GM18867 (cell line): ENCODE data around the gene SYCP2.
"Not testable (repeated sequence)": the region's sequence is repeated elsewhere in the genome, so short reads cannot be mapped to it uniquely, and the experiment has no call there.

ENCODE experiments used
- ATAC-seq: cut with Tn5 transposase; IDR thresholded peaks from one replicate; pipeline ENCODE4 v1.9.1; 2021; ENCODE audit warnings: mild to moderate bottlenecking, moderate library complexity; ENCODE audit not compliant: unreplicated experiment

Gene SYCP2

DNA sequence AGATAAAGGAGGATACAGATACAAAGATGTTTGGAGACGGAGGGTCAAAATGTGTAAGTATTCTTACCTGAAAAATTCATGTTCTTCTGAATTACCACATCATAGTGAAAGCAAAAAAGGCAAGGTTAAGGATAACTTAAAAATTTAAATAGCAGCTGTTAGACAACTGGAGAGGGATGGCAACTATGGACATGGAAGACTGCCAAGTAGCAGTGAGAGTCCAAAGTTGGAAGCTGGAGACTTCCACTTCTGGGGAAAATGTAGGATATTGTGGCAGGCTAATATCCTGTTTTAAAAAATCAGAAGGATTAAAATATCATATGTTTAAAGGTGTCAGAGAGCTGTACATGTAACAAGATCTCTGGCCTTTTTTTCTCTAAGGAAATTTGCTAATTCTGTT, 29.8 kb downstream of the SYCP2 start:
- no peak for ATAC-seq

DNA sequence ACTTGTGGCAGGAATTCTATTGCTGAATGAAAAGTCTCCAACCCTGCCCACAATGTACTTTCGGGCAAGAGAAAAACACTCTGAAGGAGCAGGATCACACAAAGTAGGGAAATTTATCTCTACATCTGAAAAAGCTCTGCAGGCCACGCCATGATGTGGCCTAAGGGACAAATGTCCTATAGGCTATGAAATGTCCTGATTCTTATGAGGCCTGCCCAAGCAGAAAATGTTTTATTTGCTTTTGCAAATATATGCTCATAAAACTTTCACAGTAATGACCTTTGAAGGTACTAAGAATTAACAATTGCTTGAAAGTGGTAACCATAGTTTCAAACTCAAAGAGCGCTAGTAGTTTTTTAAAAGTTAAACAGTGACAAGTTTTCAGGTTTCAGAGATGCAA, 31.0 kb downstream of the SYCP2 start:
- ATAC-seq: no peak

DNA sequence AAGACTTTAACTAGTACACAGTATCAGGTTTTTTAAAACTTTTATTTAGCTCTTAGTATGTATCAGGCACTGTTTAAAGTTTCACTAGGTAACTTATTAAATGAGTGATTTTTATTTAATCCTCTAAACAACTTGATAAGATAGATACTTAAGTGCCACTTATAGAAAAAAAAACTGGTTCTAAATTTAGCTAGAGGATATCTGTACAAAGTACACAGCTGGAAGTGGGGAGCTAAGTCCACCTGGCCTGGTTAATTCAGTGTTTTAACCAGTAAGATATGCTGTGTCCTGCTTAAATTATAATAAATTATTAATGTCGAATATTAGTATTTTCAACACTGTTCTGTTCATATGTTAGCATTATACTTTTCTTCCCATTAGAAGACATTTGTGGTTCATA, 37.5 kb downstream of the SYCP2 start:
- ATAC-seq: no peak

DNA sequence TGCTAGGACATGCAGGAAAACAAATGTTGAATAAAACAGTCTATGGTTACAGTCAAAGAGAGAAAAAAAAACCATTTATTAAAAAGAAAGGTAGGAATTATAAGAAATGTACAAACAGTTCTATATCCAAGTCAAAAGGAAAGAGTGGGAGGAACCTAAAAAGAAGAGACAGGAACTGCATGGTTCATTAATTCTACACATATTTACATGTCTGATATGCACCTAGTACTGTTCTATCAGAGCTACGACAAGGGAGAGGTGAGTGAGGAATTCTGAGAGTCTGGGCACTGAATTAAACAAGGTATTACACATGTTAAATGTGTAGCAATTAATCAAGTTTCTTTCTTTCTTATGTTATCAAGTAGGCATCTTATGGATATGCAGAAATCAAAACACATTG, 41.9 kb downstream of the SYCP2 start:
- ATAC-seq: no peak

DNA sequence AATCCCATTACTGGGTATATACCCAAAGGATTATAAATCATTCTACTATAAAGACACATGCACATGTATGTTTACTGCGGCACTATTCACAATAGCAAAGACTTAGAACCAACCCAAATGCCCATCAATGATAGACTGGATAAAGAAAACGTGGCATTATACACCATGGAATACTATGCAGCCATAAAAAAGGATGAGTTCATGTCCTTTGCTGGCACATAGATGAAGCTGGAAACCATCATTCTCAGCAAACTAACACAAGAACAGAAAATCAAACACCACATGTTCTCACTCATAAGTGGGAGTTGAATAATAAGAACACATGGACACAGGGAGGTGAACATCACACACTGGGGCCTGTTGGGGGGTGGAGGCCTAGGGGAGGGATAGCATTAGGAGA, 43.4 kb downstream of the SYCP2 start:
- not testable (repeated sequence) for ATAC-seq

DNA sequence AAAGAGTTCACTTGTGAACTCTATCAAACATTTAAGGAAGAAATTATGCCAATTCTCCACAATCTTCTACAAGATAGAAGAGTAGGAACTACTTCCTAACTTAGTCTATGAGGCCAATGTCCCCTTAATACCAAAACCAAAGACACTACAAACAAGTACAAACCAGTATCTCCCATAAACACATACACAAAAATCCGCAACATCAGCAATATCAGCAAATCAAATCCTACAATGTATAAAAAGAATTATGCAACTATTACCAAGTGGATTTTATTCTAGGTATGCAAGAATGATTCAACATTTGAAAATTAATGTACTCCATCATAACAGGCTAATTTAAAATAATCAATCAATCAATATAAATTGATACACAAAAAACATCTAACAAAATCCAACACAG, 45.4 kb downstream of the SYCP2 start:
- ATAC-seq: no peak

DNA sequence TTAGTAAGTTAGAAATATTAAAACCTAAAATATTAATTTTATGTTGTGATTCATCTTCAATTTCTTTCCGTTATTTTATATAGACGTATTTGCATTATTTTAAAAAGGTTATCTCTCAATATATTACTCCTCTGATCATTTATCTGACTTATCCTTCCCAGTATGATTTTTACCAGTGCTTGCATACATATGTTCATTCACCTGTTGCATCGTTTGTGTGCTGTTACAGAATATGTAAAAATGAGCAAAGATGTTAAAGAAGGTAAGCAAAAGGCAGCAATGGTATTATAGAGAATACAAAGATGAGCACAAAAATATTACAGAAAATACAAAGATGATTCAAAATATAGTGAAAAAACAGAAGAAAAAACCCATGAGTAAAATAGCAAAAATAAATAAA, 48.9 kb downstream of the SYCP2 start:
- no peak for ATAC-seq

DNA sequence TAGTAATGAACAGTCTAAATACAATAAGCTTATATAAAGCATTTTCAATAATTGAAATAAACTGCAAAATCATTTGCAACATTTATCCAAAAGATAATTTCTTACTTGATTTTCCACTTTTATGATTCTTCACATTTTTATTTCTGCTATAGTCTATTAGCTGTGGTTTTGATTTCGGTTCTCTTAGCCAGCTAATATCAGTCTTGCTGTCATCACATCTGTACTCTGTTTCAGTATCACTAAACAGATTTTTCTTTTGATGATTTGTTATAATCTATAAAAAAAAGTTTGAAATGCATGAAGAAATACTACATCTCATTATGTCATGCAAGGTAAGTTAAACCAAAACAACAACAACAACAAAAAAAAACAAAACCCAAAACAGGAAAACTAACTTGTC, 53.2 kb downstream of the SYCP2 start:
- ATAC-seq: no peak

DNA sequence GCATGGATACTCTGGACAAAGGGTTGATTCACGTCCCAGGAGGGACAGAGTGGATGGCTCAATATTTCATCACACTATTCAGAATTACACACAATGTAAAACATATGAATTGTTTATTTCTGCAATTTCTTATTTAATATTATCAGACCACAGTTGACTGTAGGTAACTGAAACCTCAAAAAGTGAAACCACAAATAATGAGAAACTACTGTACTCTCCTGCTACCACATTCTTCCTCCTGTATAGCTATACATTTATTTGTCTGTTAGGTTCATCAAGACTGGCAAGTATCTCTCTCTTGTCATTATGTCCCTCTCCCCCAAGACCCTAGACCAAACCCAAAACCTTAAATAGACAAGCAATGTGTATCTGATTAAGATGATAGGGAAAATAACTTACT, 60.0 kb downstream of the SYCP2 start:
- no peak for ATAC-seq

DNA sequence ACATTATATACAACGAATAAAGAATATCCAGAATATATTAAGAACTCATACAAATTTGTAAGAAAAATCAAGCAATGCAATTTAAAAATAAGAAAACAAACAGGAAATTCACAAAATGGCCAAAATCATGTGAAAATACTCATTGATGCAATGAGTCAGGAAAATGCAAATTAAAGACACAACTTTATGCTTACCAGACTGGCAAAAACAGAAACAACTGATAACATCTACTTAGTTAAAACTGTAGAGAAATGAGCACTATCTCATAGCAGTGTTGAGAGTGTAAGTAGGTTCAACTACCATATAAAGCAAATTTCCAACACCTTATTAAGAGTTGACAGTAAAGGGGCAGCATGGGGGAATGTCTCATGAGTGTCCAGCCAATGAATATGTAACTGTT, 62.3 kb downstream of the SYCP2 start:
- no peak for ATAC-seq

DNA sequence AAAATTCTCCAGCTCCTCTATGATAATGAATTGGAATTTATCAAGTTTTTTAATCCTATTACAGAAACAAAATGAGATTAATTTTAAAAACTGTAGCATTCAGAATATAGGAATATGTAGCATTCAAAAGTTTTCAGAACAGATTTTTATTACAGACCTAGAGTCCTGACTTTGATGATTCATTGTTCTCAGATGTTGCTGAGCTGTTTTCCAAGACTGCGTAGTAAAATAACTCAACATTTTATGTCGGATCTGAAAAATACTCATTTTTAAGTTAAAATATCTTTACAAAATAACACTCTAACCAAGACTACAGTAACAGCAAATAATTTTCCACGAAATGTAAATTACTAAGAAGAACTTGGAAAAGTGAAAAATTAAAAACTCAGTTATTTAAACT, 67.1 kb downstream of the SYCP2 start:
- no peak for ATAC-seq

DNA sequence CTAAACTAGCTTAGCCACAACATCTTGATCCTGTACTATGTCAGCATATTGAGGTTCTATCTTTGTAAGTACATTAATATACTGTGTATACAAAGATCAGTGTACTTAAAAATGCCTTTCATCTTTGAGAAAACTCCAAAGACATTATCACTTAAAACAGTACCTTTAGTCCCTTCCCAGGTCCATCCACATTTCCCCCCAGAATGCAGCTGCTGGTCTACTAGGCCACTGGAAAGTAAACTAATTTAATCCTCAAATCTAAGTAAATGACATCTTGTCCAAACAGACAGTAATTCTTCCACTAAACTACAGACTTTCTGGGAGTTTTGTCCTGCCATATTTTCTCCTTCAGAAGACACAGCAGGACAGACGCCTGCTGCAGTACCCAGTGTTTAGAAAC, 68.7 kb downstream of the SYCP2 start:
- ATAC-seq: no peak

DNA sequence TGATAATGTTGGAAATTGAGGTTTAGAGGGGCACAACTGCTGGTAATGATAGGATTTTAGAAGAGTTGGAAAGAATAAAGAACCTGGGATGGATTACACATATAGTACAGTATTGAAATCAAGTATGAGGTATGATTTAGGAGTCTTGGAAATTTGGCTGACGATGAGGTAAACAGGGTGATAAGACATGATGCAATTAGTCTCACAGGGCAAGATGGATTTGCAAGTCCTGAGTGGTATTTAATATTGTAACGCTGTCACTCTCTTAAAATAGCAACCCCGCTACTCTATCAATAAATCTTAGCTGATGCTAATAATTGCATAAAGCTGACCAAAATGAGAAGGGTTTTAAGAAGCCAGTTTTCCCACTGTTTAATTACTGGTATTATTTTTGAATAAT, 70.4 kb downstream of the SYCP2 start:
- ATAC-seq: no peak

DNA sequence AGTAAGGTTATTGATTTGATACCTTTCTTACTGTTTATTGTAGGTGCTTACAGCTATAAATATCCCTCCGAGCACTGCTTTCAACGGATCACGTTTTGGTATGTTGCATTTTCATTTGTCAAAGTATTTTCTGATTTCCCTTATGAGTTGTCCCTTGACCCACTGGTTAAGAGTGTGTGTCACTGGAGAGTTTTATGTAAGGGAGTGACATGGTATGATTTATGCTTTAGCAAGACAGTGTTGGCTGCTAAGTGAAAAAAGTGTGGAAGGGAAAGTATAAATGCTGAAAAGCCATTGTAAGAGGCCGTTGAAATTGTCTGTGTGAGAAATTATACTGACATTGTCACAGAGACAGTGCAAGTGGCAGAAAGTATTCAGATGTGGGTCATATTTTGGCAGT, 72.0 kb downstream of the SYCP2 start:
- ATAC-seq: no peak

DNA sequence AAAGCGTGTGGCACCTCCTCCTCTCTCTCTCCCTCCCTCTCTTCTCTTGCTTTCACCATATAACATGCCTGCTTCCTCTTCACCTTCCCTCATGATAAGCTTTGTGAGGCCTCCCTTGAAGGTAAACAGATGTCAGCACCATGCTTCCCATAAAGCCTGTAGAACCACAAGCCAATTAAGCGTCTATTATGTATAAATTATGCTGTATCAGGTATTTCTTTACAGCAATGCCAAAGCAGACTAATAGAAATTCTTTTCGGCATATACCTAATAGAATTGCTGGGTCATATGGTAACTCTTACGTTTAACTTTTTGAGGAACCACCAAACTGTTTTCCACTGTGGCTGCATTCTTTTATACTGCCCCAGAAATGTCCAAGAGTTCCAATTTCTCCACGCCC, 75.0 kb downstream of the SYCP2 start:
- no peak for ATAC-seq

DNA sequence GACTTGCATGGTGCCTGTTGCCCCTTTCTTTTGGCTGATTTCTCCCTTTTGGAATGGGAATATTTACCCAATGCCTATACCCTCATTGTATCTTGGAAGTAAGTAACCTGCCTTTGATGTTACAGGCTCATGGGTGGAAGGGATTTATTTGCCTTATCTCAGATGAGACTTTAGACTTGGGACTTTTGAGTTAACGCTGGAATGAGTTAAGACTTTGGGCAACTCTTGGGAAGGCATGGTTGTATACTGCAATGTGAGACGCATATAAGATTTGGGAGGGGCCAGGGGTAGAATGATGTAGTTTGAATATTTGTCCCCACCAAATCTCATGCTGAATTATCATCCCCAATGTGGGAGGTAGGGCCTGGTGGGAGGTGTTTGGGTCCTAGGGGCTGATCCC, 75.5 kb downstream of the SYCP2 start:
- no peak for ATAC-seq

DNA sequence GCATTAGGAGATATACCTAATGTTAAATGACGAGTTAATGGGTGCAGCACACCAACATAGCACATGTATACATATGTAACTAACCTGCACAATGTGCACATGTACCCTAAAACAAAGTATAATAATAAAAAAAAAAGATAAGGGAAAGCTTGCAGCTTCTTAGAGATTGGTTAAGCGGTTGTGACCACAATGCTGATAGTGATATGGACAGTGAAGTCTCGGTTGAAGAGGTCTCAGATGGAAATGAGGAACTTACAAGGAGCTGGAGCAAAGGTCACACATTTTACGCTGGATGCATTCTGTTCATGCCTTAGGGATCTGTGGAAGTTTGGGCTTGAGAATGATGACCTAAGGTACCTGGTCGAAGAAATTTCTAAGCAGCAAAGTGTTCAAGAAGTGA, 76.5 kb downstream of the SYCP2 start:
- not testable (repeated sequence) for ATAC-seq

DNA sequence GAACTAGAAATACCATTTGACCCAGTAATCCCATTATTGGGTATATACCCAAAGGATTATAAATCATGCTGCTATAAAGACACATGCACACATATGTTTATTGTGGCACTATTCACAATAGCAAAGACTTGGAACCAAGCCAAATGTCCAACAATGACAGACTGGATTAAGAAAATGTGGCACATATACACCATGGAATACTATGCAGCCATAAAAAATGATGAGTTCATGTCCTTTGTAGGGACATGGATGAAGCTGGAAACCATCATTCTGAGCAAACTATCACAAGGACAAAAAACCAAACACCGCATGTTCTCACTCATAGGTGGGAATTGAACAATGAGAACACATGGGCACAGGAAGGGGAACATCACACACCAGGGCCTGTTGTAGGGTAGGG, 76.9 kb downstream of the SYCP2 start:
- ATAC-seq: not testable (repeated sequence)

DNA sequence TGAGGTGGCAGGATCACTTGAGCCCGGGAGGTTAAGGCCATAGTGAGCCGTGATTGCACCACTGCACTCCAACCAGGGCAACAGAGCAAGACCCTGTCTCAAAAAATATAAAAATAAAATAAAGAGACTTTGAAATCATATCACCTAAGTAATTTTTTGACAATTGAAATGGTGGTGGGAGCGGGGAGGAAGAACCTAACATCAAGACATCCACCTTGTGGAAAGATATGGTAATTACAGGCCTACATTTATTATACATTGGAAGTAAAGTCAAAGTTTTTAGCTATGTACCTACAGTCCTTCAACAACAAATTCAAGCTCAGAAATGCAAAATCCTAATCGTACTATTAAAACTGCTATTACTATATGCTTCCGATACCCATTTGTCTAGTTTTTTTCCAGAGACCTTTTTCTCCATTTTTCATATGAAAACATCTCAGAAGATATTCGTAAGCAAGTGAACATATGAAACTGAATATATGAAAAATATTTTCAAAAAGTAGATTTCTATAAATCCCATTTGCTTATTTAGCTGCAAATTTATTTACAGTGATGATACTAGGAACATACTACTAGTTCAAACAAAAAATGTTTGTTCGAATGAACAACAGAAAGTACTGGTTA, 83.3 kb downstream of the SYCP2 start:
- peak; percentile 47 for ATAC-seq

DNA sequence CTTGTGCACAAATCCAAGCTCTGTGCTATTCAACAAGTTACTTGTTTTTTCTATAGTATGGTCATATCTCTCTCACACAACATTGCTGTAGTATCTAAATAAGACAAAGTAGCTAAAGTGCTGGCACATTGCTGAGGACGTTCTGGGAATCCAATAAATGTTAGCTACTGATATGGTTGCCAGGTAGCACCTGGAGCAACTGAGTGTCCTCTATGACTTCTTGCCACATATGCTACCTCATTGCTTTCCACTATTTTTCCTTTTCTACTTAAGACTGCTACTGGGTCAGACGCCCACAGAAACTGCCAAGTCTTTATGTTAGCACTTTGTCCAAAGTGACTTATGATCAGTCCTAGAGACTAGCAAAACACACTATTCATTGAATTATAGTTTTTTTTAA, 85.3 kb downstream of the SYCP2 start:
- ATAC-seq: no peak

DNA sequence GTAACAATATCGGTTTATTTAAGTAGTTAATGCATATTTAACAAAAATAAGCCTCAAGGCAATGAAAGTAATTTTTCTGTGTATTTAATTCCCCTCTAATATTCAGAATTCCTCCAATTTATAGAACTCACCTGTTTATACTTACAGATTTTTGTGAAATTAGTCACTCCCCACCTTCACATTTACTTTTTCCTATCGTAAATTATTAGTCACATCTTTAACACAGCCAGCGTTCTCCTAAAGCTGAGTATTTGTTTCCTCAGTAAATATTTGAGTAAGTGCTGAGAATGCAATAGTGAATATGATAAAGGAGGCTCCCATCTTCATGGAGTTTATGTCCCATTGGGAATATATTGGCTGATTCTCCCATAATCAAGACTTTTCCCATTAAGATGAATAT, 88.0 kb downstream of the SYCP2 start:
- no peak for ATAC-seq

DNA sequence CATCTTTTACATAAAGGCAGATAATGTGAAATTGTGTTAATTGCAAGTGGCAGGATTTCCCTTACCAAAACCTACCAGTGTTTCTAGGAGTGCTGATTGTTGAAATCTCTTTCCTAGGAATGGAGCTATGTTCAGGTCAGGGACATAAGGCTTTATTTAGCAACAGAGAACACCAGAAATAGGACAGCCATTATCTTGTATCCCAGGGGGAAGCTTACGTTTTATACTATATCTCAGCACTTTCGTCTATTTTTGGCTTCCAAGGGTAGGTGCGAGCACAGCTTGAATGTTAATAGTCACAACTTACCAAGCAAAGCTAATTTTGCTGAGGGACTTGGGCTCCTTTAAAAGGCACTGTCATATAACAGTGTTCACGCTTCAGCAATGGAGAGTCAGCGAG, 94.0 kb downstream of the SYCP2 start:
- ATAC-seq: no peak

DNA sequence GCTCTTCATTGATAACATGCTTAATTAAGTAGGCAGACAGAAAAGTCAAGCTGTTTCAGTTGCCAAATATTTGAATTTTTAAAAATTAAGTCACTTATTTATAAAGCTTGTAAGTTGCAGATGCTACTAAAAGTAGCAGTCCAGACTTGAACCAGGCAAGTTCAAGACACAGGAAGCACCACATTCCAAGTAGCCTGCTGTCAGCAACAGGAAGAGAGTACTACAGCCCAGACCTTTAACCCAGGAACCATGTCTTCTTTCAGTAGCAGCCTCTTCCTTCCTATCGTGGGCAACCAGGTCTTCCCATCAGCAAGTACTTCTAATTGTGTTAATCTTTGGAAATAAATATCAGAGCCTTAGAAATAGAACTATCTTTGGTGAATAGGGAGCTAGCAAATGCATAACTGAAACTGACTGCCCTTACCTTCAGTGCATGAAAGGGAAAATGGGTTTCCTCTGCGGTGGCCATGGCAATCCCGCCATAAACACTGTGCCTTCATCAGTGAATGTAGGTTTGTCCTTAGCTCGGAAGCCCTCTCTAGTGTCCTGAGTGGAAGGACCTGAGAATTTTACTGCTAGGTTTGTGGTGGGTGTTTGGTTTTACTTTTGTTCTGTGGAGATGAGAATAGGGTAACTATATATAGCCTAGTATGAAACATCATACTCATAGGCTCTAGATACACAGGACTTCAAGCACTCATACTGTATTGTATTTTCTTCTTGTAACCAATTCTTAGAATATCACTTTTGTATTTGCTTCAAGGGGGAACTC, 95.6 kb downstream of the SYCP2 start:
- peak; percentile 97 for ATAC-seq
